NOMO-1 treated with dmso at 0.1 percent for 144 hours (cell line): ENCODE data around the gene ASGR2.
A peak's percentile ranks its signal among the peaks of the same experiment; 100 is the strongest.
"Not testable (repeated sequence)": the region's sequence is repeated elsewhere in the genome, so short reads cannot be mapped to it uniquely, and the experiment has no call there.

ENCODE experiments used
- DNase-seq: peaks from one replicate; lab custom pipeline; 2025; ENCODE audit not compliant: unreplicated experiment; lab: John Stamatoyannopoulos, UW

Gene ASGR2, protein sequence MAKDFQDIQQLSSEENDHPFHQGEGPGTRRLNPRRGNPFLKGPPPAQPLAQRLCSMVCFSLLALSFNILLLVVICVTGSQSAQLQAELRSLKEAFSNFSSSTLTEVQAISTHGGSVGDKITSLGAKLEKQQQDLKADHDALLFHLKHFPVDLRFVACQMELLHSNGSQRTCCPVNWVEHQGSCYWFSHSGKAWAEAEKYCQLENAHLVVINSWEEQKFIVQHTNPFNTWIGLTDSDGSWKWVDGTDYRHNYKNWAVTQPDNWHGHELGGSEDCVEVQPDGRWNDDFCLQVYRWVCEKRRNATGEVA

DNA sequence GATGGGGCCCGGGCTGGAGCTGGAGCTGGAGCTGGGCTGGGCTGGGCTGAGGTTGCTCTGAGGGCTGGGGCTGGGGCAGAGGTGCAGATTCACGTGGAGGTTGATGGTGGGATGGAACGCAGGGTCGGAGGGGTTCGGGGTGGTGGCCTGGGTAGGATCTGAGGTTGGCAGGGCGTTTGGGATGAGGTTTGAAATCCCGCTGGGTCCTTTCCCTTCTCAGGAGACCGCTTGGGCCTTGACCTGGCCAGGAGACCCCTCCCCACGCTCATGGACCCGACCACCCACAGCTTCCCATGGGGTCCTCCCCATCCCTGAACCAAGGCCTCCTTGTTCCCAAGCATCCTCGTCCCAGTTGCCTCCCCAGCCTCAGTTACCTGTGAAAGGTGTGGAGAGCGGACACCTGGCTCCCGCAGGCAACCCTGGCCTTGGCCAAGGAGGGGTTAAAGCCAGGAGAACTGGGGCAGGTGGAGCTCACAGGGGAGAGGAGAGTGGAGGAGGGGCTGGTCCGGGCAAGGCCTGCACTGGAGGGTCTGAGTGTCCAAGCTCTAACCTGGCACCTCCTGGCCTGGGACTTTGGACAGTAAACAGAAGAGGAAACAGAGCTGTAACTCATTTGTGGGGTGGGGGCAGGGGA lies at the start of gene ASGR2:
TSS of gene ASGR2 (minus strand) at position 582 of the 634 bp plus-strand sequence. CDS start 582 bp downstream, outside the sequence.
- no peak for DNase-seq

DNA sequence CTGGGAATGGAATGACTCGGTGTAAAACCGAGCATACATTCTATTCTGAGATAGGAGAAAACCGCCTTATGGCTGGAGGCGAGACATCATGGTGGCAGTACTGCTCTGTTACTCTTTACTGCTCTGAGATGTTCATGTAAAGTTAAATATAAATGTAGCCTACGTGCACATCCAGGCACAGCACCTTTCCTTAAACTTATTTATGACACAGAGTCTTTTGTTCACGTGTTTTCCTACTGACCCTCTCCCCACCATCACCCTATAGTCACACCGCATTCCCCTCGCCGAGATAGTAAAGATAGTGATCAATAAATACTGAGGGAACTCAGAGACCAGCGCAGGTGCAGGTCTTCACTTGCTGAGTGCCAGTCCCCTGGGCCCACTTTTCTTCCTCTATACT lies 44.9 kb upstream of the ASGR2 start:
- not testable (repeated sequence) for DNase-seq

DNA sequence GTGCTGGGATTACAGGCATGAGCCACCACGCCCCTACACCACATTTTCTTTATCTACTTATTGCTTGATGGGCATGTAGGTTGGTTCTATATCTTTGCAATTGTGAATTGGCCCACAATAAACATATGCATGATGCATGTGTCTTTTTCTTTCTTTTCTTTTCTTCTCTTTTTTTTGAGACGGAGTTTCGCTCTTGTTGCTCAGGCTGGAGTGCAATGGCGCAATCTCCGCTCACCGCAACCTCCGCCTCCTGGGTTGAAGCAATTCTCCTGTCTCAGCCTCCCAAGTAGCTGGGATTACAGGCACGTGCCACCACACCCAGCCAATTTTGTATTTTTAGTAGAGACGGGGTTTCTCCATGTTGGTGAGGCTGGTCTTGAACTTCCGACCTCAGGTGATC lies 43.8 kb upstream of the ASGR2 start:
- DNase-seq, result not testable (repeated sequence)

DNA sequence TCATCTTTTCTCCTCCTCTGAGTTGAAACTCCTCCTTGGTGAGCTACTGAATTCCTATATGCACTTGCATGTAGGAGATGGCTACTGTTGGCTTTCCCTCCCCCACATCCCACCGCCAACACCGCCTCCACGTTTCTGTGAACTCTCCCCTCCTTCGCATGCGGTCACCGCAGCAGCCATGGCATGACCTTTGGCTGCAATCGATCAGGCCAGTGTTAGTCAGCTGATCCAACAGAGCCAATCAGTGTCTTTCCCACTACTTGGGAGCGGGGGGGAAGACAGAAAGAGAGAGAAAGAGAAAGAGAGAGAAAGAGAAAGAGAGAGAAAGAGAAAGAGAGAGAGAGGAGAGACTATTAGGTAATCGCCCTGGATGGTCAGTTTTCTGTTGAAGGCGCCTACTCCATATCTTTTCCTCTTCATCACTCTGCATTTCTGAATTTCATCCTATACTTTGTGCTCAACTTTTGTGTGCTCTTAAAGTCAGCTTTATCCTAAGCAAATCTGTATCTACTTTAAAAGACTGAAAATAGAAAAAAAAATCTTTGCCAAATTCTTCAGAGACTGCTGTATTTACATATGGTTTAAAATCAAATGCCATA lies 41.8 kb upstream of the ASGR2 start:
- DNase-seq, result no peak

DNA sequence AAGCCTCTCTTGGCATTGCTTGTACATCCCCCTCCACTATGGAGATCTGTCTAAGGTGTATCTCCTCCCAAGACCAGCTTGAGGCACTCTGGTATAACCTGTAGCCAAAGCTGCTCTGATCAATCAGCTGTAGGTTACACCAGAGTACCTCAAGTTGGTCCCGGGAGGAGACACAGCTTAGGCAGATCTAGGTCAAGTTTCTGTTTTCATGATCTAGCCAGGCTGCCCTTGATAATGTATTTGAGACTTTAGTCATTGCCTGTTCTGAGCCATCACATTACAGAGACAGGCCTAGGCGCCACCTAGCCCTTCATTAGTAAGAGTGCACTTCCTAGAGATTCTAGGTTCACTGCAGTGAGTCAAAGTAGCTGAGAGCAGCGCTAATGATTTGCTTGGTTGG lies 33.1 kb upstream of the ASGR2 start:
- DNase-seq, result no peak

DNA sequence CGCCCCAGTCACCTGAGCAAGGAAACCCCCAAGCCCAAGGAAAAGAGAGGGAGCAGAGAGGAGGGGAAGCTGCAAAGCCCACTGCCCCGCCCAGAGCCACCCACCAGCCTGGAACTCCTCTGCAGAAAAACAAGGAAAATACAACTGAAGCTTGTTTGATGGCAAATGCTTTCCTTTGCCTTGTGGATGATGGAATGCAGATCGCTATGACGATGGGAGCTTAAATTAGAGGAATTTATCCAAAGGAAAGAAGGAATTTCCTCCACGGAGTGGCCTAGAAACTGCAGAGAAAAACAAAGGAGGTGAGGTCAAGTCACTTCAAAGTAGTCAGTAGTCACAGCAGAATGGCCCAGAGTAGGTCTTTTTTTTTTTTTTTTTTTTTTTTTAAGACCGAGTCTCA lies 31.5 kb upstream of the ASGR2 start:
- DNase-seq, result no peak

DNA sequence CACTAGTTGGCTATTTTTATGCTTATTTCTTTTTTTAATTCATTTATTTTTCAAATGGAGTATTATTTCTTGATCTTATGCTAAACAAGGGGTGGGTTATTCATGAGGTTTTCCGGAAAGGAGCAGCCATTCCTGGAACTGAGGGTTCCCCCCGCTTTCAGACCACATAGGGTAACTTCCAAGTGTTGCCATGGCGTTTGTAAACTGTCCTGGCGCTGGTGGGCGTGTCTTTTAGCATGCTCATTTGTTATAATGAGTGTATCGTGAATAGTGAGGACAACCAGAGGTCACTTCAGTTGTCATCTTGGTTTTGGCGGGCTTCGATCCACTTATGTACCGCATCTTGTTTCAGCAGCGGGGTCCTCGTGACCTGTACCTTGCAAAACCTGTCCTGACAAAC lies 29.6 kb upstream of the ASGR2 start:
- no peak for DNase-seq

DNA sequence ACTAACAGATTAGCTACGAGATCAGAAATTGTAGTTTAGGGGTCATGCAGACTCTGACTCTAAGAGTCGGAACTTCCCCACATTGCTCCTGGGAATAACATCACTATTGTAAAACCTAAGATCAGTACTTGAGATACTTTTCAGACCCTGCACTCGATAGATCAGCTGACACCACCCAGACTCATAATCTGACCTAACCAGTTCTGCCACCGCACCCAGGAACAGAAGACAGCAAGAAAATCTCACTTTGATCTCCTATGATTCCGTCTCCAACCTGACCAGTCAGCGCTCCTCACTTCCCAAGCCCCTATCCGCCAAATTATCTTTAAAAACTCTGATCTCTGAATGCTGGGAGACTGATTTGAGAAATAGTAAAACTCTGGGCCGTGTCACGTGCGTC lies 27.2 kb upstream of the ASGR2 start:
- no peak for DNase-seq

DNA sequence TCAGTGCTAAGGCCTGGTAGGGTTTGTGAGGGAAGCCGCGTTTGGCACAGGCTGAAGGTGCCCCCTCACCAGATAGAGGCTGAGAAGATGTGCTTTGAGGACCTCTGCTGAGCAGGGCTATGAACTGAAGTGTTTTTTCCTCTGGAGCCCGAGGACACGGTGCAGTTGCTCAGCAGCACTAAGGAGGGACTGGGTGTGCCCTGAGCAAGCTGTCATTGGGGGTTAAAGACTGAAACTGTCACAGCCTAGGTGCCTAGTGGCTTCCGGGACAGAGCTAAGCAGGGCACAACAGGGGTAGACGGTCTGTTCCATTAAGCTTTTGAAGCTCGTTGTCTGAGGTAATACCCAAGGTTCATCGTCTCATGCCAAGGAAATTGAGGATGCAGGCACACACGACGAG lies 24.8 kb upstream of the ASGR2 start:
- DNase-seq, result no peak

DNA sequence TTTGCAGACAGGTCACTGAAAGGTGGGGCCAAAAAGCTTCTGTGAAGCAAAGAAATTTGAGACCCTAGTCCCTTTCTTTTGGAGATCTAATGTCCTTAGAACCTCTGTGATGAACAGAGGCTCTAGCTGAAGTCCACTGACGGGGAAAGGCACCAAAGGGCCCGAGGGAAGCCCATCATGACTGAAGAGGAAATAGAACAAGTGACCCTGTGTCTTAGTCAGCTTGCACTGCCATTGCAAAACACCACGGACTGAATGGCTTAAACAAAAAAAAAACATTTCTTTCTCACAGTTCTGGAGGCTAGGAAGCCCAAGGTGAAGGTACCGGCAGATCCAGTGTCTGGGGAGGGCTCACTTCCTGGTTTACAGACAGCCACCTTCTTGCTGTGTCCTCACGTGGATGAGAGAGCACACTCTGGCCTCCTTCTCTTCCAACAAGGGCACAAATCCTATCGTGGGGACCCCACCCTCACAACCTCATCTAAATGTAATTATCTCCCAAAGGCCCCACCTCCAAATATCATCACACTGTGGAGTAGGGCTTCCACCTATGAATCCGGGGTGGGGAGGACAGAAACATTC lies 24.3 kb upstream of the ASGR2 start:
- no peak for DNase-seq

DNA sequence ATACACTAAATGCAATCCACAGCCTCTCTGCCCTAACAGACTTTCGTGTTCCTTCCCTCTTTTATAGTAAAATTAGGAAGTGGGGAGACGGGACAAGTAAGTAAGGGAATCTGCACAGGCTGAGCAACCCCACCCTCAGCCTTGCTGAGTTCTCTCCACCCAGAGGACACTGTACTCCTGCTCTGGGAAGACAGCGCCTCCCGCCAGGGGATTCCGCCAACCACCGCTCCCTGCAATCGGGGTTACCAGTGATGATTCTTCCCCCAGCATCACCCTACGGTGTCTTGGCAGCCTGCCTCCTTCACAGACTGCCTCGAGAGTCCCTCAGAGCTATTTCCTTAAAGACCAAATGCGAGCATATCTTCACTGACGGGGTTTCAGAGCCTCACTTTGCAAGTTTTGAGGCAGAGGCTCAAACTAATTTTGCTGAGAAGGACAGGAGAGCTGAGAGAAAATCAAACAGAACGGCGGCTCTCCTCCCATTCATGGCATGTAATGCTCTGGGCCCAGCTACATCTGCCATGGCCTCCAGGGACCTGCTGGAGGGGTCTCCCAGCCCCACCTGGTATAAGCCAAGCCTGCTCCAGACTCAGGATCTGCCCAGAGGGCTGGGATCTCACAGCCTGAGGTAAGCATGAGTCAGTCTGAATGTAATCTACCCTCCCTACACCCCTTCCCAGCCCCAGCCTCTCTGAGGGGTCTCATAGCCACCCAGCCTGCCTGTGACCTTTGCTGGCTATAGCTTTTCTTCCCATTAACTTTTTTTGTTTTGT lies 22.7 kb upstream of the ASGR2 start:
- DNase-seq, result no peak

DNA sequence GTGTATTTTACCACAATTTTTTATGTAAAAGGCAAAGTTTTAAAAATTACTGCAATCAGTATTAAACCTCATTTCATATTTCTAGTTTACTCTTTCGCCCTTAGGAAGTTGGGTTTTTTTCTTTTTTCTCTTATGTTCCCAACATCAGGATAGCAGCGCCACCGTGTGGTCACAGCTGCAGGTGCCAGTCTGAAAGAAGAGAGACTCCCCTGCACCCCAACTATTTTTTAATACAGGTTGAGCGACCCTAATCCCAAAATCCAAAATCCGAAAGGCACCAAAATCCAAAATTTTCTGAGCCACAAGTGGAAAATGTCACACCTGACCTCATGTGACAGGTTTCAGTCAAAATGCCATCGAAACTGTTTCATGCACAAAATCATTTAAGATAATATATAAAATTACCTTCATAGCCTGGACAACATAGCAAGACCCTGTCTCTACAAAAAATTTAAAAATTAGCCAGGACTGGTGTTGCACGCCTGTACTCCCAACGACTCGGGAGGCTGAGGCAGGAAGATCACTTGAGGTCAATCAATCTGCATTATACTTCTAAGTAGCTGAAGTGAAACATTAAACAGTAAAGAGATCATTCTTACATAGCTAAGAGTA lies 21.8 kb upstream of the ASGR2 start:
- peak; percentile 34 for DNase-seq

DNA sequence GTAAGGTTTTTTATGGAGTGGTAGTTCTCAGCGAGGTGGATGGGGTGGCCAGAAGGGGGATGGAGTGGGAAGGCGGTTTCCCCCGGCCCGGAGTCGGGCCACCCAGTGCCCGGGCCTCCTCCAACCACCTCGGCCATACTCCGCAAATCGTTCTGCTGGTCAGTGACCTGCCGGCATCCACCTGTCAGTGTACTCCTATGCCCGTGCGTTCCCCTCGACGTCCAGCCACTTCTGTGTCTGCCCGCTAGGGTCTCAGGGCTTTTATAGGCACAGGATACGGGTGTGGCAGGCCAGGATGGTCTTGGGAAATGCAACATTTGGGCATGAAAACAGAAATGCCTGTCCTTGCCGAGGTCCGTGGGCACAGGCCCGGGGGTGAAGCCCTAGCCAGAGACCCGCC lies 19.3 kb upstream of the ASGR2 start:
- DNase-seq, result no peak

DNA sequence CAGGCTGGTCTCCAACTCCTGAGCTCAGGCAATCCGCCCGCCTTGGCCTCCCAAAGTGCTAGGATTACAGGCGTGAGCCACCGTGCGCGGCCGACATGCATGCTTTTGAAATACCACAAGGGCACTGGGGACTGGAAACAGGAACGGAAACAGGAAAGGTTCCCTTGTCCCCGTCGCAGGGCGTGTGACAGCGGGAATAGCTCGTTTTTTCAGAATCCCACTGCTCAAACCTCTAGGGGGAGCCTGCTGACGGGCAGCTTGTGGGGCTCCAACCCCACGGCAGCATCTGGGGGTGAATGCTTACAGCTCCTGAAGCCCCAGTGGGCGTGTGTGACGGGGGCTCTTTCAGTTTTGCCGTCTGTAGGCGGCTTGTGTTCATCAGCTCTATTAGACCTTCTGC lies 18.8 kb upstream of the ASGR2 start:
- DNase-seq, result no peak

DNA sequence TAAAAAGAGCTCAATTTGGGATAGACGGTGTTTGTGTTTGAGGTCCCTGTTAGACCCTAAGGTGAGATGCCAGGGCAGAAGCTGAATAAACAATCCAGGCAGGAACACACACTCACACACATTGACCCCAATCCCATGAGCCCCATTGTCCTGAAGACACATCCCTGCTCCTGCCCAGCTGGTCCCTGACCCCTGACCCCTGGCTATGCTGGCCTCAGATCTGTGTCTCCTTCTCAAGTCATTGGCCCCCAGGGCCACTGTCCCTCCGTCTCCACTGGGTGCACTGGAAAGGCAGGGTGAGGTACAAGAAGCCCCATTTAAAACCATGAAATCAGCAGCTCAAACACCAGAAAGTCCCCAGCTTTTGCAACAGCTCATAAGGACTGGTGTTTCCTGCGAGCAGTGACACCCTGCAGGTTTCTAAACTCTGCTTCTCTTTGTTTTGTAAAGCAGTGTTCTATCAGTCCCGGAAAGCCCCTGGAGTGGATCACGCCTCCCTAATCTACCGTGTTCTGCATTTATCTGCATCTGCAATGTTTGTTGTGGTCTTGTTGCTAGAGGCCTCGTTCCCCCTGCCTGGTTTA lies 18.0 kb upstream of the ASGR2 start:
- DNase-seq, result peak; percentile 35

DNA sequence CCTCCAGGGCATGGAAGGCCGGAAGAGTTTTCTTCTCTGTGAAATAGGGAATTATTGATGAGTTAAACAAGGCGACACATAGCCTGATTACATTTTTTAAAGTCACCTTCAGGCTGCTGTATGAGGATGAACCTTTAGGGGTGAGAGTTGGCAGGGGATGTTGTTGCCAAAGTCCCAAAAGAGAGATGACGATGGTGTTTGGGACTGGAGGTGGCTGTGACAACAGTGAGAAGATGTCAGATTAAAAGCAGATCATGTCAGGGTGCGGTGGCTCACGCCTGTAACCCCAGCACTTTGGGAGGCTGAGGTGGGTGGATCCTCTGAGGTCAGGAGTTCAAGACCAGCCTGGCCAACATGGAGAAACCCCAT lies 16.8 kb upstream of the ASGR2 start:
- no peak for DNase-seq

DNA sequence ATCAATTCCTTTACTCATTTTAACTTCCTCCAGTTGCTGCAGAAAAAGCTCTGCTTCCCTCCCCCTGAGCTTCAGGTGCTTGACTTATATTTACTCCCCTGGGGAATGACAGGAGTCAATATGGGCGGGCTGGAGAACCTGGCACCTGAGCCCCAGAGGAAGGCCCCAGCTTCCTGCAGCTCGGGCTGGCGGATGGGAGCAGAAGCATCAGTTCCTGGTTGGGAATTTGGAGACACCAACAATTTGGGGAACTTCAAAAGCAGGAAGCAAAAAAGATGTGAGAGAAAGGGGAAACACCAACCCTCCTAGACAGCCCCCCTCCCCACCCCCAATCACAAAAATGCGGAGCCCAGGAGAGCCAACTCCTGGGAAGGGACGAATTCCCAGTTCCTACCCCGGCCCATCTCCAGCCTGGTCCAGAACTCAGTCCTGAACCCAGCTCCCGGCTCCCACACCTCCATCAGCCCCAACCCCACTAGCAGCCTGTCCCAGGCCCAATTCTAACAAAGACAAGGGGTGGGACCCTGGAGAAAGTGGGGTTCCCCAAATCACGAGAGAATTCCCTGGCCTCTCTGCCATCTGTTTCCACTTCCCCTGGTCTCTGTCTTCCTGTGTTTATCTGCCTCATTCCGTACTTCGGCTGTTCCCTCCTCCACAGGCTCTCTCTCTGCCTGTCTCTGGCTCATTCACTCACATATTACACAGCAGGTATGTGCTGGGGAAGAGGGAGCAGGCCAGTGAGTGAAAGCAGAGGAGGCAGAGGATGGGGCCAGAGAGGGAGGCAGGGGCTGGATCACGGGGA lies 16.2 kb upstream of the ASGR2 start:
- DNase-seq, result no peak

DNA sequence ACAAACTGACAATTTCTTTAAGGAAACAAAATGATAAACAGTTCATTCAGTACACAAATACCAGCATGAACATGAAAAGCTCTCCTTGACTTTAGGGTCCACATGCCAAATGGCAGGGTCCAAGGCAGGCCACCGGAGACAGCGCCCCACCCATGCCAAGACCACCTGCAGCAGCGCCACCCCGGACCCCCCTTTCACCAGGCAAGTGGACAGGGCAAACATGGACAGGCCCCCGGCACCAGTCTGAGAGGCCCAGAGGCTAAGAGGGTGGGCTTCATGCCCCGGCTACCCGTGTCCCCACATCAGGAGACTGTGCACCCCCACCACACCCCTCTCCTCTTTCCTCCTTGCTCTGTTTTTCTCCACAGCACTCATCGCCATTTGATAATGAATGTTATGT lies 14.7 kb upstream of the ASGR2 start:
- no peak for DNase-seq

DNA sequence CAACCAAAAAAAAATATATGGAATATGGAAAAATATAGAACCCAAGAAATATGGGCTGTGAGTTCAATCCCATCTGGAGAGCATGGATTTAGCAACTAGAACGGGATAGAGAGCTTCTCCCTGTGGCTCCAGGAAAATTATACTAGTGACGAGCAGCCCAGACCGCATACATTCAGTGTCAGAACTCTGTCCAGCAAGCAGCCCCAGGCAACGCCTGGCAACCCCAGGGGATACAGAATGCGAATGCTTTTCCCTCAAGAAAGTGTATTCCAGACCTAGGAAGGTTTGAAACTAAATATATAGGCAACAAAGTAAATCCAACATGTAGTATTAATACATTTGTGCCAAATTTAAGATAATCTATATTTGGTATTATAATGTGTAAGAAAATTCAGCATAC lies 13.5 kb upstream of the ASGR2 start:
- DNase-seq, result no peak

DNA sequence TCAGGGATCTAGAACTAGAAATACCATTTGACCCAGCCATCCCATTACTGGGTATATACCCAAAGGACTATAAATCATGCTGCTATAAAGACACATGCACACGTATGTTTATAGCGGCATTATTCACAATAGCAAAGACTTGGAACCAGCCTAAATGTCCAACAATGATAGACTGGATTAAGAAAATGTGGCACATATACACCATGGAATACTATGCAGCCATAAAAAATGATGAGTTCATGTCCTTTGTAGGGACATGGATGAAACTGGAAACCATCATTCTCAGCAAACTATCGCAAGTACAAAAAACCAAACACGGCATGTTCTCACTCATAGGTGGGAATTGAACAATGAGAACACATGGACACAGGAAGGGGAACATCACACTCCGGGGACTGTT lies 12.9 kb upstream of the ASGR2 start:
- DNase-seq, result not testable (repeated sequence)
